ENCODE data around the gene GPAT2.
"Not testable (repeated sequence)": the region's sequence is repeated elsewhere in the genome, so short reads cannot be mapped to it uniquely, and the experiment has no call there.

GRCh38 chr2:96034792-96035191 is at the start of gene GPAT2:
- not testable (repeated sequence) for TF ChIP-seq POLR2A, CTCF (IDR thresholded peaks at IDR 0.05)

Measured in thyroid gland (tissue), 4 donors.